Subcutaneous abdominal adipose tissue (tissue), 5 donors: ENCODE data around the gene ARL2.

ENCODE experiments used
- H3K27ac ChIP-seq: one replicate; pipeline ENCODE4 v1.7.0; 2013; ENCODE audit warnings: low read depth, mild to moderate bottlenecking, inconsistent platforms, low read length, moderate library complexity
- H3K27me3 ChIP-seq, 5 donors: one replicate each; pipeline ENCODE4 v1.7.0; 2013; ENCODE audit warnings: low read length in 5 of 5, inconsistent platforms in 1 of 5; ENCODE audit not compliant: control insufficient read depth in 5 of 5, insufficient read depth in 4 of 5
- H3K36me3 ChIP-seq, 5 donors: one replicate each; pipeline ENCODE4 v1.7.0; 2013; ENCODE audit warnings: low read length in 5 of 5; ENCODE audit not compliant: control insufficient read depth in 5 of 5, insufficient read depth in 5 of 5
- H3K4me1 ChIP-seq, 5 donors: one replicate each; pipeline ENCODE4 v1.7.0; 2013; ENCODE audit warnings: low read length in 5 of 5, mild to moderate bottlenecking in 3 of 5, moderate library complexity in 1 of 5; ENCODE audit not compliant: control insufficient read depth in 5 of 5, insufficient read depth in 5 of 5
- H3K4me3 ChIP-seq, 5 donors: one replicate each; pipeline ENCODE4 v1.7.0; 2013; ENCODE audit warnings: low read length in 5 of 5, low read depth in 1 of 5
- H3K9ac ChIP-seq, 5 donors: one replicate each; pipeline ENCODE4 v1.7.0; 2013; ENCODE audit warnings: low read length in 5 of 5, mild to moderate bottlenecking in 4 of 5, moderate library complexity in 3 of 5
- H3K9me3 ChIP-seq, 5 donors: one replicate each; pipeline ENCODE4 v1.7.0; 2013; ENCODE audit warnings: low read length in 5 of 5; ENCODE audit not compliant: control insufficient read depth in 5 of 5
- donor health status: healthy.
- donor health status: healthy.
- donor health status: healthy.
- donor health status: healthy.
- donor health status: healthy.

ARL2 gene

GRCh38 chr11:64989416-64989815, 24.5 kb upstream of the ARL2 start:
- Histone ChIP-seq H3K4me3 (peak overlapping the region; percentile 4 to 61 (median 58)), H3K27me3 (peaks cover 0 to 5% (median 0%) of the 10 kb centered on the region in 5 donors), H3K36me3 (no peaks in the 10 kb centered on the region), H3K4me1 (peaks cover 0 to 35% (median 17%) of the 10 kb centered on the region in 5 donors), H3K9me3 (no peaks in the 10 kb centered on the region), H3K9ac (peak overlapping the region in 1 of 5 donors; percentile 43), H3K27ac (no peak overlapping the region)

- Histone ChIP-seq H3K27ac (no peak overlapping the region), H3K4me3 (peak overlapping the region; percentile 4 to 61 (median 58)), H3K9ac (peak overlapping the region in 2 of 5 donors; percentile 11 to 69), H3K36me3 (no peaks in the 10 kb centered on the region), H3K9me3 (no peaks in the 10 kb centered on the region), H3K4me1 (peaks cover 0 to 38% (median 17%) of the 10 kb centered on the region in 5 donors), H3K27me3 (peaks cover 0 to 5% (median 0%) of the 10 kb centered on the region in 5 donors)
Observed at GRCh38 chr11:64990222-64990923, 23.6 kb upstream of the ARL2 start.

- no peaks in the 10 kb centered on the region for H3K36me3 ChIP-seq
- H3K27me3 ChIP-seq: peaks cover 0 to 5% (median 0%) of the 10 kb centered on the region in 5 donors
- no peak overlapping the region for H3K4me3 ChIP-seq
- no peaks in the 10 kb centered on the region for H3K9me3 ChIP-seq
- no peak overlapping the region for H3K27ac ChIP-seq
- peaks cover 0 to 40% (median 19%) of the 10 kb centered on the region in 5 donors for H3K4me1 ChIP-seq
- no peak overlapping the region for H3K9ac ChIP-seq
Observed at GRCh38 chr11:64994318-64994717, 19.6 kb upstream of the ARL2 start.

- no peaks in the 10 kb centered on the region for H3K9me3 ChIP-seq
- H3K4me3 ChIP-seq: peak overlapping the region; percentile 50 to 70 (median 56)
- H3K36me3 ChIP-seq: no peaks in the 10 kb centered on the region
- H3K27ac ChIP-seq: no peak overlapping the region
- peaks cover 0 to 5% (median 0%) of the 10 kb centered on the region in 5 donors for H3K27me3 ChIP-seq
- H3K9ac ChIP-seq: peak overlapping the region in 3 of 5 donors; percentile 62 to 71 (median 68)
- peaks cover 0 to 23% (median 12%) of the 10 kb centered on the region in 5 donors for H3K4me1 ChIP-seq
Observed at GRCh38 chr11:64996327-64996709, 17.6 kb upstream of the ARL2 start.

- H3K4me3 ChIP-seq: peak within 1 kb of the TSS; percentile 50 to 70 (median 56)
- H3K4me1 ChIP-seq: peaks cover 0 to 23% (median 12%) of the 10 kb centered on the region in 5 donors
- H3K27ac ChIP-seq: no peak within 1 kb of the TSS
- H3K9me3 ChIP-seq: no peaks in the 10 kb centered on the region
- peak within 1 kb of the TSS in 4 of 5 donors; percentile 32 to 71 (median 65) for H3K9ac ChIP-seq
- H3K36me3 ChIP-seq: no peaks in the 10 kb centered on the region
- peaks cover 0 to 4% (median 0%) of the 10 kb centered on the region in 5 donors for H3K27me3 ChIP-seq
Observed at GRCh38 chr11:64996710-64997380, 17.1 kb upstream of the ARL2 start, which contains the start of gene BATF2. BATF2 (minus strand) TSS chr11:64996971; CDS start chr11:64996914, 57 bp downstream.

- H3K36me3 ChIP-seq: no peaks in the 10 kb centered on the region
- H3K4me1 ChIP-seq: peaks cover 0 to 23% (median 12%) of the 10 kb centered on the region in 5 donors
- no peak overlapping the region for H3K4me3 ChIP-seq
- no peaks in the 10 kb centered on the region for H3K9me3 ChIP-seq
- H3K9ac ChIP-seq: no peak overlapping the region
- no peak overlapping the region for H3K27ac ChIP-seq
- peaks cover 0 to 5% (median 4%) of the 10 kb centered on the region in 5 donors for H3K27me3 ChIP-seq
Observed at GRCh38 chr11:64998141-64998540, 15.8 kb upstream of the ARL2 start.

GRCh38 chr11:64998690-64999431, 15.1 kb upstream of the ARL2 start:
- Histone ChIP-seq H3K27ac (no peak overlapping the region), H3K27me3 (peaks cover 0 to 5% (median 4%) of the 10 kb centered on the region in 5 donors), H3K4me3 (no peak overlapping the region), H3K36me3 (no peaks in the 10 kb centered on the region), H3K9ac (no peak overlapping the region), H3K9me3 (no peaks in the 10 kb centered on the region), H3K4me1 (peaks cover 0 to 23% (median 12%) of the 10 kb centered on the region in 5 donors)

- H3K9me3 ChIP-seq: no peaks in the 10 kb centered on the region
- peaks cover 0 to 5% (median 4%) of the 10 kb centered on the region in 5 donors for H3K27me3 ChIP-seq
- no peak overlapping the region for H3K4me3 ChIP-seq
- H3K27ac ChIP-seq: no peak overlapping the region
- no peak overlapping the region for H3K9ac ChIP-seq
- H3K36me3 ChIP-seq: no peaks in the 10 kb centered on the region
- peaks cover 0 to 20% (median 12%) of the 10 kb centered on the region in 5 donors for H3K4me1 ChIP-seq
Observed at GRCh38 chr11:64999478-64999877, 14.5 kb upstream of the ARL2 start.

GRCh38 chr11:65002706-65003105, 11.3 kb upstream of the ARL2 start:
- H3K9ac ChIP-seq: no peak overlapping the region
- peaks cover 0 to 5% (median 0%) of the 10 kb centered on the region in 5 donors for H3K27me3 ChIP-seq
- no peaks in the 10 kb centered on the region for H3K36me3 ChIP-seq
- H3K4me1 ChIP-seq: no peaks in the 10 kb centered on the region
- no peak overlapping the region for H3K4me3 ChIP-seq
- no peak overlapping the region for H3K27ac ChIP-seq
- no peaks in the 10 kb centered on the region for H3K9me3 ChIP-seq
